Mesendoderm (in vitro differentiated cells): ENCODE results near the gene SLC38A6.

Source experiments
- DNase-seq: peaks from one replicate; pipeline ENCODE4 v3.0.0; 2013
- H2AK5ac ChIP-seq: 2 replicates; pipeline ENCODE4 v1.6.1; 2013; ENCODE audit warnings: low read length, inconsistent platforms
- H2BK120ac ChIP-seq: 2 replicates; pipeline ENCODE4 v1.6.1; 2013; ENCODE audit warnings: low read depth, mild to moderate bottlenecking, low read length, moderate library complexity, mixed read lengths
- H2BK15ac ChIP-seq: replicated peaks from 2 replicates; pipeline ENCODE4 v1.6.1; 2013; ENCODE audit warnings: low read depth, mild to moderate bottlenecking, moderate library complexity
- H2BK5ac ChIP-seq: 2 replicates; pipeline ENCODE4 v1.6.1; 2013; ENCODE audit warnings: low read length, inconsistent platforms
- H3K18ac ChIP-seq: 2 replicates; pipeline ENCODE4 v1.6.1; 2013; ENCODE audit warnings: mild to moderate bottlenecking, low read length, mixed read lengths
- H3K23ac ChIP-seq: one replicate; pipeline ENCODE4 v1.6.1; 2013; ENCODE audit warnings: low read length
- H3K27ac ChIP-seq: 2 replicates; pipeline ENCODE4 v1.5.1; 2013; ENCODE audit warnings: low read depth, mild to moderate bottlenecking, inconsistent platforms, low read length, moderate library complexity
- H3K27me3 ChIP-seq: 2 replicates; pipeline ENCODE4 v1.6.1; 2013; ENCODE audit warnings: low read length, control low read depth, mild to moderate bottlenecking, inconsistent platforms; ENCODE audit not compliant: insufficient read depth, poor library complexity
- H3K36me3 ChIP-seq: 2 replicates; pipeline ENCODE4 v1.6.1; 2013; ENCODE audit warnings: low read length, inconsistent platforms; ENCODE audit not compliant: control insufficient read depth, insufficient read depth
- H3K4ac ChIP-seq: one replicate; pipeline ENCODE4 v1.6.1; 2013; ENCODE audit warnings: low read depth, mild to moderate bottlenecking, low read length, moderate library complexity
- H3K4me1 ChIP-seq: 2 replicates; pipeline ENCODE4 v1.6.1; 2013; ENCODE audit warnings: low read depth, low read length, inconsistent platforms; ENCODE audit not compliant: control insufficient read depth
- H3K4me2 ChIP-seq: 2 replicates; pipeline ENCODE4 v1.6.1; 2013; ENCODE audit warnings: low read length
- H3K4me3 ChIP-seq: 2 replicates; pipeline ENCODE4 v1.5.1; 2013; ENCODE audit warnings: mild to moderate bottlenecking, low read length
- H3K56ac ChIP-seq: one replicate; pipeline ENCODE4 v1.6.1; 2013; ENCODE audit warnings: low read length
- H3K79me1 ChIP-seq: 2 replicates; pipeline ENCODE4 v1.6.1; 2013; ENCODE audit warnings: low read length, inconsistent platforms
- H3K79me2 ChIP-seq: 2 replicates; pipeline ENCODE4 v1.6.1; 2013; ENCODE audit warnings: mild to moderate bottlenecking, low read length; ENCODE audit not compliant: control insufficient read depth, insufficient read depth
- H3K9ac ChIP-seq: 2 replicates; pipeline ENCODE4 v1.6.1; 2013; ENCODE audit warnings: low read length, inconsistent platforms
- H4K5ac ChIP-seq: one replicate; pipeline ENCODE4 v1.6.1; 2013; ENCODE audit warnings: low read length
- H4K8ac ChIP-seq: one replicate; pipeline ENCODE4 v1.6.1; 2013; ENCODE audit warnings: low read depth, mild to moderate bottlenecking, control low read depth, low read length, moderate library complexity
- WGBS: extraction: QIAGEN DNeasy Blood & Tissue Kit; methylation state at CpG from one replicate; pipeline ENCODE4 v1.1.7; 2013; ENCODE audit warnings: low lambda C conversion rate, missing lambda C conversion rate; ENCODE audit not compliant: insufficient coverage; ENCODE audit errors: extremely low coverage; 5-methylcytosine and 5-hydroxymethylcytosine counted together

Gene SLC38A6

GRCh38 chr14:60963761-60964160 lies 17.3 kb upstream of the SLC38A6 start:
- no peak overlapping the region for H4K8ac ChIP-seq
- H3K56ac ChIP-seq, result no peak overlapping the region
- DNase-seq, result no peak
- no peak overlapping the region for H3K4me3 ChIP-seq
- no peak overlapping the region for H3K27ac ChIP-seq
- no peak overlapping the region for H3K18ac ChIP-seq
- H3K36me3 ChIP-seq, result no peaks in the 10 kb centered on the region
- H3K79me2 ChIP-seq, result no peaks in the 10 kb centered on the region
- H2BK15ac ChIP-seq, result no peak overlapping the region
- H3K4me1 ChIP-seq, result no peaks in the 10 kb centered on the region
- H3K27me3 ChIP-seq, result no peaks in the 10 kb centered on the region
- H3K4me2 ChIP-seq, result no peak overlapping the region
- WGBS, result no CpG with 5 or more reads among the region's 2 CpGs
- H3K23ac ChIP-seq, result no peak overlapping the region
- H3K9ac ChIP-seq, result no peak overlapping the region
- H4K5ac ChIP-seq, result no peak overlapping the region
- H3K79me1 ChIP-seq, result no peaks in the 10 kb centered on the region
- no peak overlapping the region for H2BK5ac ChIP-seq
- no peak overlapping the region for H2BK120ac ChIP-seq
- H2AK5ac ChIP-seq, result no peak overlapping the region
- H3K4ac ChIP-seq, result no peak overlapping the region

GRCh38 chr14:60964904-60965303 lies 16.1 kb upstream of the SLC38A6 start:
- Histone ChIP-seq H4K8ac (no peak overlapping the region), H3K4ac (no peak overlapping the region), H3K23ac (no peak overlapping the region), H2BK120ac (no peak overlapping the region), H2BK15ac (no peak overlapping the region), H3K79me1 (no peaks in the 10 kb centered on the region), H4K5ac (no peak overlapping the region), H3K36me3 (no peaks in the 10 kb centered on the region), H3K4me1 (no peaks in the 10 kb centered on the region), H3K56ac (no peak overlapping the region), H3K9ac (no peak overlapping the region), H3K27me3 (no peaks in the 10 kb centered on the region), H3K79me2 (no peaks in the 10 kb centered on the region), H2BK5ac (no peak overlapping the region), H2AK5ac (no peak overlapping the region), H3K27ac (no peak overlapping the region), H3K18ac (no peak overlapping the region), H3K4me3 (no peak overlapping the region), H3K4me2 (no peak overlapping the region)
- no CpG with 5 or more reads among the region's 2 CpGs for WGBS
- no peak for DNase-seq

GRCh38 chr14:60965402-60965801 lies 15.6 kb upstream of the SLC38A6 start:
- Histone ChIP-seq H3K4me1 (no peaks in the 10 kb centered on the region), H3K79me1 (no peaks in the 10 kb centered on the region), H3K36me3 (no peaks in the 10 kb centered on the region), H2AK5ac (no peak overlapping the region), H4K5ac (no peak overlapping the region), H3K27ac (no peak overlapping the region), H3K79me2 (no peaks in the 10 kb centered on the region), H3K4ac (no peak overlapping the region), H3K27me3 (no peaks in the 10 kb centered on the region), H3K4me3 (no peak overlapping the region), H3K56ac (no peak overlapping the region), H3K4me2 (no peak overlapping the region), H2BK120ac (no peak overlapping the region), H3K18ac (no peak overlapping the region), H3K9ac (no peak overlapping the region), H3K23ac (no peak overlapping the region), H4K8ac (no peak overlapping the region), H2BK5ac (no peak overlapping the region), H2BK15ac (no peak overlapping the region)
- DNase-seq, result no peak

- H3K36me3 ChIP-seq, result no peaks in the 10 kb centered on the region
- no peak overlapping the region for H2BK5ac ChIP-seq
- no peak overlapping the region for H3K56ac ChIP-seq
- H3K4me1 ChIP-seq, result no peaks in the 10 kb centered on the region
- H3K4ac ChIP-seq, result no peak overlapping the region
- no peaks in the 10 kb centered on the region for H3K79me2 ChIP-seq
- no peak overlapping the region for H2BK15ac ChIP-seq
- no peak overlapping the region for H2BK120ac ChIP-seq
- H3K4me2 ChIP-seq, result no peak overlapping the region
- no peak overlapping the region for H3K23ac ChIP-seq
- H3K18ac ChIP-seq, result no peak overlapping the region
- no peak overlapping the region for H4K8ac ChIP-seq
- H4K5ac ChIP-seq, result no peak overlapping the region
- no peaks in the 10 kb centered on the region for H3K79me1 ChIP-seq
- WGBS, result no CpG with 5 or more reads among the region's 1 CpG
- no peak overlapping the region for H2AK5ac ChIP-seq
- no peak overlapping the region for H3K9ac ChIP-seq
- DNase-seq, result peak; percentile 26
- no peaks in the 10 kb centered on the region for H3K27me3 ChIP-seq
- H3K4me3 ChIP-seq, result no peak overlapping the region
- no peak overlapping the region for H3K27ac ChIP-seq
These were observed 12.9 kb upstream of the SLC38A6 start for GRCh38 chr14:60968099-60968498.

- H2AK5ac ChIP-seq, result no peak overlapping the region
- H3K36me3 ChIP-seq, result no peaks in the 10 kb centered on the region
- no peak overlapping the region for H3K4me2 ChIP-seq
- H4K5ac ChIP-seq, result no peak overlapping the region
- no peak overlapping the region for H3K56ac ChIP-seq
- H3K18ac ChIP-seq, result no peak overlapping the region
- DNase-seq, result no peak
- no peaks in the 10 kb centered on the region for H3K79me2 ChIP-seq
- no peak overlapping the region for H3K27ac ChIP-seq
- H3K4me3 ChIP-seq, result no peak overlapping the region
- no peaks in the 10 kb centered on the region for H3K27me3 ChIP-seq
- no peak overlapping the region for H3K4ac ChIP-seq
- no peak overlapping the region for H3K9ac ChIP-seq
- no peak overlapping the region for H3K23ac ChIP-seq
- H4K8ac ChIP-seq, result no peak overlapping the region
- H2BK120ac ChIP-seq, result no peak overlapping the region
- H2BK5ac ChIP-seq, result no peak overlapping the region
- H3K79me1 ChIP-seq, result no peaks in the 10 kb centered on the region
- H3K4me1 ChIP-seq, result no peaks in the 10 kb centered on the region
- no peak overlapping the region for H2BK15ac ChIP-seq
These were observed 12.4 kb upstream of the SLC38A6 start for GRCh38 chr14:60968671-60969070.

GRCh38 chr14:60970146-60970545 lies 10.9 kb upstream of the SLC38A6 start:
- Histone ChIP-seq H2AK5ac (no peak overlapping the region), H2BK120ac (no peak overlapping the region), H3K79me2 (no peaks in the 10 kb centered on the region), H2BK5ac (no peak overlapping the region), H3K36me3 (no peaks in the 10 kb centered on the region), H3K4me1 (no peaks in the 10 kb centered on the region), H3K4me2 (no peak overlapping the region), H3K18ac (no peak overlapping the region), H3K4ac (no peak overlapping the region), H4K8ac (no peak overlapping the region), H3K9ac (no peak overlapping the region), H3K79me1 (no peaks in the 10 kb centered on the region), H3K27ac (no peak overlapping the region), H3K4me3 (no peak overlapping the region), H3K27me3 (no peaks in the 10 kb centered on the region), H2BK15ac (no peak overlapping the region), H3K56ac (no peak overlapping the region), H4K5ac (no peak overlapping the region), H3K23ac (no peak overlapping the region)
- DNase-seq, result no peak
- no CpG with 5 or more reads among the region's 2 CpGs for WGBS
